HG03139 (cell line): ENCODE results near the gene FOXR1.

Source experiments
- ATAC-seq: cut with Tn5 transposase; IDR thresholded peaks from one replicate; pipeline ENCODE4 v1.9.1; 2021; ENCODE audit not compliant: unreplicated experiment

Gene FOXR1

GRCh38 chr11:119025541-119025940, 54.0 kb downstream of the FOXR1 start:
- ATAC-seq: no peak

GRCh38 chr11:119025978-119026766, 54.6 kb downstream of the FOXR1 start:
- ATAC-seq: no peak

- no peak for ATAC-seq
These were observed 55.4 kb downstream of the FOXR1 start for GRCh38 chr11:119026970-119027369.

- ATAC-seq: no peak
These were observed 56.2 kb downstream of the FOXR1 start for GRCh38 chr11:119027561-119028345.

- ATAC-seq: no peak
These were observed 56.9 kb downstream of the FOXR1 start for GRCh38 chr11:119028346-119029068.

- ATAC-seq: no peak
These were observed 57.4 kb downstream of the FOXR1 start for GRCh38 chr11:119029069-119029339.

GRCh38 chr11:119029340-119030028, 57.9 kb downstream of the FOXR1 start:
- no peak for ATAC-seq

GRCh38 chr11:119030029-119030328, 58.4 kb downstream of the FOXR1 start:
- peak; percentile 7 for ATAC-seq

GRCh38 chr11:119030329-119031047, 58.9 kb downstream of the FOXR1 start, which contains the start of gene SLC37A4:
TSS of gene SLC37A4 (minus strand) at chr11:119030877.
- ATAC-seq: peak; percentile 89
